ENCODE results near the gene MLYCD.

- TF ChIP-seq POLR2A (IDR thresholded peaks at IDR 0.05) (no peak), CTCF (IDR thresholded peaks at IDR 0.05) (no peak)
Observed at GRCh38 chr16:83940630-83941378, 41.9 kb downstream of the MLYCD start.

Data from uterus (tissue), 2 donors.